ENCODE data around the gene SETSIP.

The SETSIP gene

GRCh38 chr1:92075311-92075710, at the start of gene SETSIP:
Gene SETSIP, minus strand, starts transcription at chr1:92075411. Its CDS starts 0 bp downstream, at chr1:92075411.
- TF ChIP-seq GATA2 (IDR thresholded peaks at IDR 0.05; ENCODE audit: low read depth, low read length) (no peak), GATA3 (IDR thresholded peaks at IDR 0.05; ENCODE audit: low read depth, low read length) (no peak)

- TF ChIP-seq GATA3 (IDR thresholded peaks at IDR 0.05; ENCODE audit: low read depth, low read length) (no peak), GATA2 (IDR thresholded peaks at IDR 0.05; ENCODE audit: low read depth, low read length) (no peak)
Measured at GRCh38 chr1:92123868-92124267, 48.7 kb upstream of the SETSIP start.

GRCh38 chr1:92118826-92119225, 43.6 kb upstream of the SETSIP start:
- TF ChIP-seq GATA2 (IDR thresholded peaks at IDR 0.05; ENCODE audit: low read depth, low read length) (no peak), GATA3 (IDR thresholded peaks at IDR 0.05; ENCODE audit: low read depth, low read length) (no peak)

GRCh38 chr1:92117526-92117925, 42.3 kb upstream of the SETSIP start:
- TF ChIP-seq GATA2 (IDR thresholded peaks at IDR 0.05; ENCODE audit: low read depth, low read length) (no peak), GATA3 (IDR thresholded peaks at IDR 0.05; ENCODE audit: low read depth, low read length) (no peak)

- TF ChIP-seq GATA3 (IDR thresholded peaks at IDR 0.05; ENCODE audit: low read depth, low read length), result no peak
- TF ChIP-seq GATA2 (IDR thresholded peaks at IDR 0.05; ENCODE audit: low read depth, low read length), result no peak
Measured at GRCh38 chr1:92108631-92109030, 33.4 kb upstream of the SETSIP start.

- TF ChIP-seq GATA2 (IDR thresholded peaks at IDR 0.05; ENCODE audit: low read depth, low read length), result no peak
- TF ChIP-seq GATA3 (IDR thresholded peaks at IDR 0.05; ENCODE audit: low read depth, low read length), result no peak
Measured at GRCh38 chr1:92105546-92106081, 30.4 kb upstream of the SETSIP start.

- TF ChIP-seq GATA3 (IDR thresholded peaks at IDR 0.05; ENCODE audit: low read depth, low read length) (no peak), GATA2 (IDR thresholded peaks at IDR 0.05; ENCODE audit: low read depth, low read length) (no peak)
Measured at GRCh38 chr1:92096317-92096716, 21.1 kb upstream of the SETSIP start.

GRCh38 chr1:92095874-92096273, 20.7 kb upstream of the SETSIP start:
- TF ChIP-seq GATA3 (IDR thresholded peaks at IDR 0.05; ENCODE audit: low read depth, low read length), result no peak
- no peak for TF ChIP-seq GATA2 (IDR thresholded peaks at IDR 0.05; ENCODE audit: low read depth, low read length)

- TF ChIP-seq GATA3 (IDR thresholded peaks at IDR 0.05; ENCODE audit: low read depth, low read length) (no peak), GATA2 (IDR thresholded peaks at IDR 0.05; ENCODE audit: low read depth, low read length) (no peak)
Measured at GRCh38 chr1:92094595-92094994, 19.4 kb upstream of the SETSIP start.

- TF ChIP-seq GATA3 (IDR thresholded peaks at IDR 0.05; ENCODE audit: low read depth, low read length) (no peak), GATA2 (IDR thresholded peaks at IDR 0.05; ENCODE audit: low read depth, low read length) (no peak)
Measured at GRCh38 chr1:92094090-92094489, 18.9 kb upstream of the SETSIP start.

- TF ChIP-seq GATA3 (IDR thresholded peaks at IDR 0.05; ENCODE audit: low read depth, low read length) (no peak), GATA2 (IDR thresholded peaks at IDR 0.05; ENCODE audit: low read depth, low read length) (no peak)
Measured at GRCh38 chr1:92091625-92092024, 16.4 kb upstream of the SETSIP start.

- TF ChIP-seq GATA2 (IDR thresholded peaks at IDR 0.05; ENCODE audit: low read depth, low read length) (no peak), GATA3 (IDR thresholded peaks at IDR 0.05; ENCODE audit: low read depth, low read length) (no peak)
Measured at GRCh38 chr1:92087542-92087941, 12.3 kb upstream of the SETSIP start.

GRCh38 chr1:92085727-92086126, 10.5 kb upstream of the SETSIP start:
- no peak for TF ChIP-seq GATA2 (IDR thresholded peaks at IDR 0.05; ENCODE audit: low read depth, low read length)
- no peak for TF ChIP-seq GATA3 (IDR thresholded peaks at IDR 0.05; ENCODE audit: low read depth, low read length)

GRCh38 chr1:92084651-92085050, 9.4 kb upstream of the SETSIP start:
- TF ChIP-seq GATA2 (IDR thresholded peaks at IDR 0.05; ENCODE audit: low read depth, low read length), result no peak
- TF ChIP-seq GATA3 (IDR thresholded peaks at IDR 0.05; ENCODE audit: low read depth, low read length), result no peak

GRCh38 chr1:92081031-92081430, 5.8 kb upstream of the SETSIP start:
- TF ChIP-seq GATA2 (IDR thresholded peaks at IDR 0.05; ENCODE audit: low read depth, low read length), result no peak
- no peak for TF ChIP-seq GATA3 (IDR thresholded peaks at IDR 0.05; ENCODE audit: low read depth, low read length)
